WTC11 (cell line): Measurements from ENCODE around the gene KRT8. TPM values are rescaled to one million over a fixed set of nuclear protein-coding genes. Genes with fewer than 3 reads are reported as not detected.
A peak's percentile ranks its signal among the peaks of the same experiment; 100 is the strongest.
"Not testable (repeated sequence)": the region's sequence is repeated elsewhere in the genome, so short reads cannot be mapped to it uniquely, and the experiment has no call there.

Experiments used
- ATAC-seq: fragments of 200-7000 bp; cut with Tn5 transposase; 2 replicates; pipeline ENCODE4 v1.10.0; 2021; ENCODE audit warnings: mild to moderate bottlenecking, moderate library complexity
- Bru-seq: library from RNA; stranded (reverse); fragments of 400-500 nt; gene quantifications from one replicate; lab custom pipeline; 2021; lab: Mats Ljungman, UMichigan
- CTCF ChIA-PET: fragments of 300-600 bp; sonication (Branson Sonifier 250); formaldehyde crosslinking; loops from one replicate; lab custom pipeline; 2021; ENCODE audit warnings: antibody characterized with exemption; lab: Charles Lee
- POLR2A ChIA-PET: fragments of 350-600 bp; sonication (Branson Sonifier 250); formaldehyde crosslinking; loops from one replicate; lab custom pipeline; 2021; ENCODE audit warnings: antibody characterized with exemption; lab: Charles Lee
- DNase-seq: peaks from one replicate; pipeline ENCODE4 v3.0.0; 2021; ENCODE audit warnings: low spot score
- H3K27ac Mint-ChIP-seq: 2 replicates; pipeline ENCODE4 v1.8.0; 2021; ENCODE audit warnings: mixed read lengths
- H3K27me3 Mint-ChIP-seq: 2 replicates; pipeline ENCODE4 v1.8.0; 2021; ENCODE audit warnings: low read depth, mild to moderate bottlenecking, moderate library complexity, mixed read lengths
- H3K36me3 Mint-ChIP-seq: 2 replicates; pipeline ENCODE4 v1.8.0; 2021; ENCODE audit warnings: mixed read lengths
- H3K4me1 Mint-ChIP-seq: 2 replicates; pipeline ENCODE4 v1.8.0; 2022; ENCODE audit warnings: mixed read lengths
- H3K4me3 Mint-ChIP-seq: 2 replicates; pipeline ENCODE4 v1.8.0; 2021; ENCODE audit warnings: mild to moderate bottlenecking, moderate library complexity, mixed read lengths
- H3K9me3 Mint-ChIP-seq: 2 replicates; pipeline ENCODE4 v1.8.0; 2021; ENCODE audit warnings: mixed read lengths
- ARID4B ChIP-seq: sonication (generic); formaldehyde crosslinking; IDR thresholded peaks from 2 replicates; pipeline ENCODE4 v1.8.0; 2023; ENCODE audit warnings: missing genetic modification reagents, mild to moderate bottlenecking, borderline replicate concordance
- CTCF ChIP-seq: fragments of 200-600 bp; IDR thresholded peaks from 2 replicates; pipeline ENCODE4 v1.8.0; 2022; ENCODE audit warnings: antibody characterized with exemption
- E2F4 ChIP-seq: sonication (generic); formaldehyde crosslinking; IDR thresholded peaks from 2 replicates; pipeline ENCODE4 v1.8.1; 2022; ENCODE audit warnings: low read depth, mild to moderate bottlenecking, moderate library complexity, missing genetic modification reagents, borderline replicate concordance
- ETV6 ChIP-seq: sonication (generic); formaldehyde crosslinking; IDR thresholded peaks from 2 replicates; pipeline ENCODE4 v1.8.1; 2022; ENCODE audit warnings: mild to moderate bottlenecking, missing genetic modification reagents
- FOXP1 ChIP-seq: sonication (generic); formaldehyde crosslinking; IDR thresholded peaks from 2 replicates; pipeline ENCODE4 v1.8.0; 2022; ENCODE audit warnings: missing genetic modification reagents, mild to moderate bottlenecking, moderate library complexity, borderline replicate concordance
- FOXP4 ChIP-seq: sonication (generic); formaldehyde crosslinking; IDR thresholded peaks from 2 replicates; pipeline ENCODE4 v1.8.0; 2022; ENCODE audit warnings: mild to moderate bottlenecking, missing genetic modification reagents
- MYBL2 ChIP-seq: sonication (generic); formaldehyde crosslinking; IDR thresholded peaks from 2 replicates; pipeline ENCODE4 v1.8.1; 2023; ENCODE audit warnings: mild to moderate bottlenecking, moderate library complexity, missing genetic modification reagents
- NFATC4 ChIP-seq: fragments of 250-450 bp; sonication (Bioruptor Pico); IDR thresholded peaks from 2 replicates; pipeline ENCODE4 v1.9.0; 2021; ENCODE audit warnings: mild to moderate bottlenecking
- NFE2L1 ChIP-seq: sonication (generic); formaldehyde crosslinking; IDR thresholded peaks from 2 replicates; pipeline ENCODE4 v1.8.1; 2023; ENCODE audit warnings: missing genetic modification reagents
- NFYB ChIP-seq: sonication (generic); formaldehyde crosslinking; conservative IDR thresholded peaks from 2 replicates; pipeline ENCODE4 v1.8.0; 2022; ENCODE audit warnings: low read depth, missing genetic modification reagents
- SMAD3 ChIP-seq: sonication (generic); formaldehyde crosslinking; IDR thresholded peaks from 2 replicates; pipeline ENCODE4 v1.8.0; 2022; ENCODE audit warnings: missing genetic modification reagents, mild to moderate bottlenecking, borderline replicate concordance
- SP1 ChIP-seq: sonication (generic); formaldehyde crosslinking; conservative IDR thresholded peaks from 2 replicates; pipeline ENCODE4 v1.8.1; 2022; ENCODE audit warnings: missing genetic modification reagents
- TP53 ChIP-seq: sonication (generic); formaldehyde crosslinking; IDR thresholded peaks from 2 replicates; pipeline ENCODE4 v1.8.1; 2023; ENCODE audit warnings: mild to moderate bottlenecking, missing genetic modification reagents
- USF2 ChIP-seq: sonication (generic); formaldehyde crosslinking; IDR thresholded peaks from 2 replicates; pipeline ENCODE4 v1.8.1; 2023; ENCODE audit warnings: mild to moderate bottlenecking, missing genetic modification reagents, moderate library complexity
- ZBTB43 ChIP-seq: sonication (generic); formaldehyde crosslinking; IDR thresholded peaks from 2 replicates; pipeline ENCODE4 v1.8.1; 2023; ENCODE audit warnings: mild to moderate bottlenecking, missing genetic modification reagents
- ZMAT4 ChIP-seq: fragments of 250-450 bp; sonication (Bioruptor Pico); IDR thresholded peaks from 2 replicates; pipeline ENCODE4 v1.9.0; 2021; ENCODE audit warnings: mild to moderate bottlenecking
- ZNF232 ChIP-seq: sonication (generic); formaldehyde crosslinking; IDR thresholded peaks from 2 replicates; pipeline ENCODE4 v1.8.0; 2022; ENCODE audit warnings: mild to moderate bottlenecking, missing genetic modification reagents
- ZNF423 ChIP-seq: fragments of 250-450 bp; sonication (Bioruptor Pico); IDR thresholded peaks from 2 replicates; pipeline ENCODE4 v2.1.2; 2022; ENCODE audit warnings: mild to moderate bottlenecking, moderate library complexity
- long read RNA-seq, 3 experiments: library from RNA in 1 of 3; library from capped mRNA in 1 of 3; library from polyadenylated mRNA in 1 of 3; unstranded in 2 of 3; stranded (forward) in 1 of 3; transcript quantifications; one replicate each; pipeline ENCODE4 v2.0.0, GENCODE V29; 2021
- total RNA-seq: library from RNA; stranded (reverse); gene quantifications from 3 replicates; pipeline ENCODE4 v1.2.3, GENCODE V29; 2021

The KRT8 gene
- total RNA-seq: 424 to 477 TPM (median 429 TPM) in 3 replicates
- percentile 62 among the genes with signal in this experiment for Bru-seq, nascent RNA
- long read RNA-seq, experiment 1, transcript KRT8-216 (9 exons, 2,126 nt): major isoform, 10 of 1,461 reads
- long read RNA-seq, experiment 1, partial matches to known transcripts: 1,400 of 1,461 reads
- long read RNA-seq, experiment 1, other reads (novel, unspliced or antisense): 46 of 1,461 reads
- long read RNA-seq, experiment 2, partial matches to known transcripts: 1,008 of 1,118 reads
- long read RNA-seq, experiment 2, other reads (novel, unspliced or antisense): 103 of 1,118 reads
- long read RNA-seq, experiment 3, transcript KRT8-216 (9 exons, 2,126 nt): major isoform, 5 of 1,693 reads
- long read RNA-seq, experiment 3, partial matches to known transcripts: 1,623 of 1,693 reads
- long read RNA-seq, experiment 3, other reads (novel, unspliced or antisense): 65 of 1,693 reads

GRCh38 chr12:52904509-52905300 lies at the start of gene KRT8:
Gene KRT8 (minus strand): TSS chr12:52905076. CDS start chr12:52904981, 95 bp downstream.
- H3K4me3 Mint-ChIP-seq: peak within 1 kb of the TSS; percentile 92
- ATAC-seq: peak; percentile 77
- peak; percentile 91 for DNase-seq
- peaks cover 31% of the 10 kb centered on the region for H3K36me3 Mint-ChIP-seq
- POLR2A ChIA-PET: interaction anchor here (0.6 to 4.6 kb wide), 21 partner anchors 8 to 101 kb away, joined by 3 to 44 read pairs (median 4); partner anchors contain the start of genes EIF4B and KRT18
- H3K27me3 Mint-ChIP-seq, H3K9me3 Mint-ChIP-seq: not testable (repeated sequence)
- peaks cover 56% of the 10 kb centered on the region for H3K4me1 Mint-ChIP-seq
- CTCF ChIA-PET: interaction anchor here (0.5 to 6.2 kb wide), 32 partner anchors 10 to 1315 kb away, joined by 3 to 75 read pairs (median 5); partner anchors contain the start of gene KRT18
- H3K27ac Mint-ChIP-seq: peak within 1 kb of the TSS; percentile 93
- peak; percentile 94 for TF ChIP-seq ZNF423 (CRISPR knock-in tag)
- TF ChIP-seq USF2 (CRISPR knock-in tag): 0 out of 2 replicates have a peak, but pooled peaks have one; percentile 18
- peak; percentile 31; the same call in 1 of the 2 replicates for TF ChIP-seq NFYB
- TF ChIP-seq NFE2L1 (CRISPR knock-in tag): peak; percentile 84; the same call in 1 of the 2 replicates
- peak; percentile 42; the same call in 1 of the 2 replicates for TF ChIP-seq ARID4B
- 0 out of 2 replicates have a peak, but pooled peaks have one; percentile 43 for TF ChIP-seq E2F4
- peak; percentile 74 for TF ChIP-seq MYBL2 (CRISPR knock-in tag)
- TF ChIP-seq ZMAT4 (CRISPR knock-in tag): peak; percentile 87
- 0 out of 2 replicates have a peak, but pooled peaks have one; percentile 27 for TF ChIP-seq NFATC4
- TF ChIP-seq ZBTB43: peak; percentile 74; the same call in 1 of the 2 replicates
- TF ChIP-seq ETV6 (CRISPR knock-in tag): peak; percentile 85
- TF ChIP-seq FOXP1 (CRISPR knock-in tag): peak; percentile 72; the same call in 1 of the 2 replicates
- TF ChIP-seq SMAD3: peak; percentile 32; the same call in 1 of the 2 replicates
- TF ChIP-seq ZNF232 (CRISPR knock-in tag): peak; percentile 35; the same call in 1 of the 2 replicates
- TF ChIP-seq CTCF: 0 out of 2 replicates have a peak, but pooled peaks have one; percentile 21
- peak; percentile 77 for TF ChIP-seq SP1 (CRISPR knock-in tag)
- TF ChIP-seq TP53 (CRISPR knock-in tag): 0 out of 2 replicates have a peak, but pooled peaks have one; percentile 15
- peak; percentile 54; the same call in 1 of the 2 replicates for TF ChIP-seq FOXP4 (CRISPR knock-in tag)
